Bronchial smooth muscle cell (primary cell): ENCODE data around the gene ZNF181. TPM values are rescaled to one million over a fixed set of nuclear protein-coding genes. Genes with fewer than 3 reads are reported as not detected.

Source experiments
- total RNA-seq: library from RNA; depleted of rRNA; stranded (reverse); fragments of >200 nt; gene quantifications from 2 replicates; pipeline ENCODE4 v1.2.1, GENCODE V29; 2014

The ZNF181 gene
- 12.9 and 15.4 TPM in 2 replicates for total RNA-seq

GRCh38 chr19:34733746-34734536 is at the start of gene ZNF181:
ZNF181 (plus strand) TSS chr19:34734243; CDS start chr19:34735038, 795 bp downstream.

GRCh38 chr19:34772697-34773554 is 38.9 kb downstream of the ZNF181 start, which contains the start of gene ZNF599:
ZNF599 (minus strand) TSS chr19:34773215; CDS start chr19:34772841, 374 bp downstream.

Other genes with a start within 250 kb of the ZNF181 start
- 0.16 and 0.26 TPM in 2 replicates for gene SCGB2B2, start 57.1 kb upstream of the ZNF181 start, total RNA-seq
- gene ZNF302, start 56.6 kb upstream of the ZNF181 start, total RNA-seq = 16.9 and 19.7 TPM in 2 replicates
- 5.1 and 5.8 TPM in 2 replicates for gene ZNF599, start 39.0 kb downstream of the ZNF181 start, total RNA-seq
- gene ZNF30, start 192.7 kb downstream of the ZNF181 start, total RNA-seq = 3.1 and 3.3 TPM in 2 replicates
- 5.2 and 5.8 TPM in 2 replicates for gene ZNF792, start 230.0 kb downstream of the ZNF181 start, total RNA-seq